HEK293 (cell line): ENCODE measurements around the gene TMCC1.

Experiments used
- ZNF138 ChIP-seq: fragments of 450-650 bp; formaldehyde crosslinking; IDR thresholded peaks from 2 replicates; pipeline ENCODE4 v1.5.1; 2016; ENCODE audit warnings: missing biosample characterization, missing genetic modification characterization, borderline replicate concordance
- ZNF146 ChIP-seq: fragments of 450-650 bp; formaldehyde crosslinking; IDR thresholded peaks from 2 replicates; pipeline ENCODE4 v1.5.1; 2016; ENCODE audit warnings: missing biosample characterization, missing genetic modification characterization
- ZNF174 ChIP-seq: fragments of 450-650 bp; formaldehyde crosslinking; IDR thresholded peaks from 2 replicates; pipeline ENCODE4 v1.5.0; 2017; ENCODE audit warnings: missing biosample characterization, mild to moderate bottlenecking, missing genetic modification characterization
- ZNF785 ChIP-seq: fragments of 450-650 bp; formaldehyde crosslinking; IDR thresholded peaks from 2 replicates; pipeline ENCODE4 v1.5.1; 2016; ENCODE audit warnings: missing biosample characterization, missing genetic modification characterization
- TF ChIP-seq, protein P1 (sequence below): sonication (generic); formaldehyde crosslinking; IDR thresholded peaks from 2 replicates; pipeline ENCODE4 v1.8.1; 2022; ENCODE audit warnings: mild to moderate bottlenecking, moderate library complexity, missing genetic modification reagents
- TF ChIP-seq, protein P2 (sequence below): fragments of 450-650 bp; formaldehyde crosslinking; IDR thresholded peaks from 2 replicates; pipeline ENCODE4 v1.5.1; 2016; ENCODE audit warnings: missing biosample characterization, missing genetic modification characterization

- no peak for TF ChIP-seq ZNF138
- no peak for TF ChIP-seq ZNF785 (tag by site-specific recombination)
- TF ChIP-seq, protein P1, sequence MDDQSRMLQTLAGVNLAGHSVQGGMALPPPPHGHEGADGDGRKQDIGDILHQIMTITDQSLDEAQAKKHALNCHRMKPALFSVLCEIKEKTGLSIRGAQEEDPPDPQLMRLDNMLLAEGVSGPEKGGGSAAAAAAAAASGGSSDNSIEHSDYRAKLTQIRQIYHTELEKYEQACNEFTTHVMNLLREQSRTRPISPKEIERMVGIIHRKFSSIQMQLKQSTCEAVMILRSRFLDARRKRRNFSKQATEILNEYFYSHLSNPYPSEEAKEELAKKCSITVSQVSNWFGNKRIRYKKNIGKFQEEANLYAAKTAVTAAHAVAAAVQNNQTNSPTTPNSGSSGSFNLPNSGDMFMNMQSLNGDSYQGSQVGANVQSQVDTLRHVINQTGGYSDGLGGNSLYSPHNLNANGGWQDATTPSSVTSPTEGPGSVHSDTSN = no peak
- TF ChIP-seq, protein P2, sequence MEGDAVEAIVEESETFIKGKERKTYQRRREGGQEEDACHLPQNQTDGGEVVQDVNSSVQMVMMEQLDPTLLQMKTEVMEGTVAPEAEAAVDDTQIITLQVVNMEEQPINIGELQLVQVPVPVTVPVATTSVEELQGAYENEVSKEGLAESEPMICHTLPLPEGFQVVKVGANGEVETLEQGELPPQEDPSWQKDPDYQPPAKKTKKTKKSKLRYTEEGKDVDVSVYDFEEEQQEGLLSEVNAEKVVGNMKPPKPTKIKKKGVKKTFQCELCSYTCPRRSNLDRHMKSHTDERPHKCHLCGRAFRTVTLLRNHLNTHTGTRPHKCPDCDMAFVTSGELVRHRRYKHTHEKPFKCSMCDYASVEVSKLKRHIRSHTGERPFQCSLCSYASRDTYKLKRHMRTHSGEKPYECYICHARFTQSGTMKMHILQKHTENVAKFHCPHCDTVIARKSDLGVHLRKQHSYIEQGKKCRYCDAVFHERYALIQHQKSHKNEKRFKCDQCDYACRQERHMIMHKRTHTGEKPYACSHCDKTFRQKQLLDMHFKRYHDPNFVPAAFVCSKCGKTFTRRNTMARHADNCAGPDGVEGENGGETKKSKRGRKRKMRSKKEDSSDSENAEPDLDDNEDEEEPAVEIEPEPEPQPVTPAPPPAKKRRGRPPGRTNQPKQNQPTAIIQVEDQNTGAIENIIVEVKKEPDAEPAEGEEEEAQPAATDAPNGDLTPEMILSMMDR = no peak
- TF ChIP-seq ZNF146 = no peak
- TF ChIP-seq ZNF174 (tag by site-specific recombination) = no peak
These were observed 272.5 kb downstream of the TMCC1 start for GRCh38 chr3:129620828-129621559.
